Gastroesophageal sphincter (tissue), 3 donors: ENCODE data around the gene OPN1LW.
A peak's percentile ranks its signal among the peaks of the same experiment; 100 is the strongest.

ENCODE experiments used
- EP300 ChIP-seq: sonication (generic); formaldehyde crosslinking; IDR thresholded peaks from one replicate; pipeline ENCODE4 v1.6.1; 2017; ENCODE audit warnings: antibody characterized with exemption, mild to moderate bottlenecking
- POLR2A ChIP-seq, 2 donors: fragments of 450-650 bp; IDR thresholded peaks; one replicate each; pipeline ENCODE4 v1.6.1; 2017; ENCODE audit warnings: antibody characterized with exemption in 2 of 2, mild to moderate bottlenecking in 2 of 2, moderate library complexity in 1 of 2
- POLR2AphosphoS5 ChIP-seq: sonication (generic); formaldehyde crosslinking; IDR thresholded peaks from one replicate; pipeline ENCODE4 v1.6.1; 2017; ENCODE audit warnings: antibody characterized with exemption
- TF ChIP-seq, protein P1 (sequence below), 4 experiments: fragments of 200-600 bp in 2 of 4; fragments of 450-650 bp in 2 of 4; sonication (generic) in 1 of 4; IDR thresholded peaks; one replicate each; pipeline ENCODE4 v1.5.1; 2017 to 2019; ENCODE audit warnings: antibody characterized with exemption in 4 of 4, mild to moderate bottlenecking in 2 of 4, moderate library complexity in 2 of 4

DNA sequence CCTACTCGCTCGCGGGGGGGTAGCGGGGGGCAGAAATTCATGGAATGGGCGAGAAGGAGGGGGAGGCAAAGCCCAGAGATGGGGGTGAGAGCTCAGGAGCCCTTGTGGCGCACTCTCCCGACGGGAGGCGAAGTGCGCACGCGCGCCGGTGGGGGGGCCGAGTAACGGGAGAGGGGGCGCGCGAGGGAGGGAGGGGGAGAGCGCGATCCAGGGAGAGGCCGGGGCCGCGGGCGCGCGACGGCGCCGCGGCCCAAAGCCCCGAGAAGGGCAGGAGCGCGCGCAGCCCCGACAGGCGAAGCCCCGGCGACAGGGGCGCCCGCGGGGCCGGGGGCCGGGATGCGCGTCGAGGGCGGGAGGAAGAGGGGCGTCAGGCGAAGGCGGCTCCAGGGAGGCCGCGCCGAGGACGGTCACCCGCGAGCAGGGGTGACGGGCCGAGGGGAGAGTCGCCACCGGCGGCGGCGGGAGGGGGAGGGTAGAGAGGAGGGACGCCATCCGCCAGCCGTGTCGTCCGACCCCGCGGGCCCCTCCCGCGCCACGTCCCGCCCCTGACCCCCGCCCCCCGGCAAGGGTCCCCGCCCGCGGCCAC, 46.9 kb upstream of the OPN1LW start:
- TF ChIP-seq, protein P1, sequence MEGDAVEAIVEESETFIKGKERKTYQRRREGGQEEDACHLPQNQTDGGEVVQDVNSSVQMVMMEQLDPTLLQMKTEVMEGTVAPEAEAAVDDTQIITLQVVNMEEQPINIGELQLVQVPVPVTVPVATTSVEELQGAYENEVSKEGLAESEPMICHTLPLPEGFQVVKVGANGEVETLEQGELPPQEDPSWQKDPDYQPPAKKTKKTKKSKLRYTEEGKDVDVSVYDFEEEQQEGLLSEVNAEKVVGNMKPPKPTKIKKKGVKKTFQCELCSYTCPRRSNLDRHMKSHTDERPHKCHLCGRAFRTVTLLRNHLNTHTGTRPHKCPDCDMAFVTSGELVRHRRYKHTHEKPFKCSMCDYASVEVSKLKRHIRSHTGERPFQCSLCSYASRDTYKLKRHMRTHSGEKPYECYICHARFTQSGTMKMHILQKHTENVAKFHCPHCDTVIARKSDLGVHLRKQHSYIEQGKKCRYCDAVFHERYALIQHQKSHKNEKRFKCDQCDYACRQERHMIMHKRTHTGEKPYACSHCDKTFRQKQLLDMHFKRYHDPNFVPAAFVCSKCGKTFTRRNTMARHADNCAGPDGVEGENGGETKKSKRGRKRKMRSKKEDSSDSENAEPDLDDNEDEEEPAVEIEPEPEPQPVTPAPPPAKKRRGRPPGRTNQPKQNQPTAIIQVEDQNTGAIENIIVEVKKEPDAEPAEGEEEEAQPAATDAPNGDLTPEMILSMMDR (IDR thresholded peaks at IDR 0.05): no peak
- TF ChIP-seq POLR2AphosphoS5: no peak
- TF ChIP-seq POLR2A (IDR thresholded peaks at IDR 0.05): peak in 1 of 2 donors; percentile 23
- TF ChIP-seq EP300: no peak
